Activated CD4-positive, CD25-positive, alpha-beta regulatory T cell treated with anti-CD3 and anti-CD28 coated beads, Interleukin-2, amount 50 U/mL, for 72 hours (primary cell): ENCODE measurements around the gene MAP2K7.
"Not testable (repeated sequence)": the region's sequence is repeated elsewhere in the genome, so short reads cannot be mapped to it uniquely, and the experiment has no call there.

Source experiments
- DNase-seq: peaks from one replicate; pipeline ENCODE4 v3.0.0; 2021

MAP2K7 gene

DNA sequence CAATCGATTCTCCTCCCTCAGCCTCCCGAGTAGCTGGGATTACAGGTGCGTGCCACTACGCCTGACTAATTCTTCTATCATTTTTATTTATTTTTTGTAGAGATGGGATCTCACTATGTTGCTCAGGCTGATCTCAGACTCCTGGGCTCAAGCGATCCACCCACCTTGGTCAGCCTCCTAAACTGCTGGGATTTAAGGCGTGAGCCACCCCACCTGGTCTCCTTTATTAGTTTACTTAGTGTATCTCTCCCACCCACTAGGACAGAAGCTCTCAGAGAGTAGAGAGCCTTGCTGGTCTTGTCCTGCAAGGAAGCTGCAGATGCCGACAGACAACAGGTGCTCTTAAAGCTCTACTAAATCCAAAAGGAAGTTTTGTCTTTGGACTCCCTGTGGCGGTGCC lies 17.9 kb upstream of the MAP2K7 start:
- no peak for DNase-seq

- DNase-seq = no peak
Observed at GRCh38 chr19:7887408-7888144, 16.1 kb upstream of the MAP2K7 start.

DNA sequence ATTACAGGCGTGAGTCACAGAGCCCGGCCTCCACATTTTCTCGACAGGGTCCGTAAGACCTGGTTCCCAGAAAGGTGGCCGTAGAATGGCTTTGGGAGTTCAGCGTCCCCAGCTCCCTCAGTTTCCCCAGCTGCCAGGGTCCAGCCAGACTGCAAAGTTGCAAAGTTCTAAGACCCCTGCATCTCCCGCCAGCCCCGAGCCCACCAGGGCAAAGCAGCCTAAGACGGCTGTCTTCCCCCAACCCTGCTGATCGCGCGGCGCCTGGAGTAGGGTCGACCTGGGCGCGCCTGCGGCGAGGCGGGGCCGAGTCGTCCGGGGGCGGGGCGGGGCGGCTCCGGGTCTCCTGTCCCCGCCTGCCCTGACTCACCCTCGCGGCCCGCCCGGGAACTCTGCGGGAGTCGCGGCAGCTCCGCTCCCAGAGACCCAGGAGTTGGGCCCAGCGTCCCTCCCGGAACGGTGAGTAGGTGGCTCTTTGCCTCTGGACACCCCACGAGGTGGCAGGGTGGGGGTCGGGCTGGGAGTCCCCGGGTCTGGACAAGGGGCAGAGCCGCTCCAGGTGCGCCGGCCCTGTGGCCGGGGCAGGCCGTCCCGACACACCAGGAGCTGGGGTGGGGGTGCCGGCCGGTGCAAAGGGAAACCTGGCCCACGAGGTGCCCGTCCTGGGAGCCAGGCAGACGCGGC lies 15.4 kb upstream of the MAP2K7 start, which contains the start of gene LRRC8E:
LRRC8E (plus strand) TSS at position 366 of the 681 bp plus-strand sequence. CDS start 7,094 bp downstream, outside the sequence.
- DNase-seq = no peak

DNA sequence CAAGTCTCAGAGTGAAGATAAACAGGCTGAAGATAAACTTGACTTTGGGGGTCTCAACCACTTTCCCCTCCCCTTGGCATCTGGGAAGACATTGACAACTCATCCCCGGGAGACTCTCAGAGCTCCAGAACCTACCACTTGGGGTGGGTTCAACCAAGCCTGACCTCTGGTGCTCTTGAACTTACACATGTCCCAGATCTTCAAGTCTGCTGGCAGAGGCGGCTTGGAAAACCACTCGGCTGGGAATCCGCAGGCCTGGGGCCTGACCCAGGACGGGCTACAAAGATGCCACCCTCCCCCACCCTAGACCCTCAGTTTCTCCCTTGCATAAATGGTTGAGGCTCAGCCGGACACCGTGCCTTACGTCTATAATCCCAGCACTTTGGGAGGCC lies 14.9 kb upstream of the MAP2K7 start:
- DNase-seq = no peak

DNA sequence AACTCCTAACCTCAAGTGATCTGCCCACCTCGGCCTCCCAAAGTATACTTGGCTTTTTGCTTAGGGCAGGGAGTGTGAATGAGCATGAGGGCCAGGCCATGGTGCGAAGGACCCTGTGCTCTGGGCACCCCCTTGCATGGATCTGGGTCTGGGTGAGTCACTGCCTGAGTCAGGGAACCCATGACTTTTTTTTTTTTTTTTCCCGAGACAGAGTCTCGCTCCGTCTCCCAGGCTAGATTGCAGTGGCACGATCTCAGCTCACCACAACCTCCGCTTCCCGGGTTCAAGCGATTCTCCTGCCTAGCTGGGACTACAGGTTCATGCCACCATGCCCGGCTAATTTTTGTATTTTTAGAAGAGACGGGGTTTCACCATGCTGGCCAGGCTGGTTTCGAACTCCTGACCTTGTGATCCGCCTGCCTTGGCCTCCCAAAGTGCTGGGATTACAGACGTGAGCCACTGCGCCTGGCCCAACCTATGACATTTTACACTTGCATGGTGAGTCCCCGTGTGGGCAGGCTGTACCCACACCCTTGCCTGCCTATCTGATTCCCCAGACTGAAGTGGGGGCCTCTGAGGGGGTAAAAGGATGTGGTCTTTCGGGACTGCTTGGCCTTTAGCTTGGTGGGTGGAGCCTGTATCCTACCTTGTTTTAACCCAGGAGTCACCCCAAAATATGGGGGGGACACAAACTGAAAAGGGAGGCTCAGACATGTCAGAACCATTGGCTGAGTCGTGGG lies 10.1 kb upstream of the MAP2K7 start:
- DNase-seq = not testable (repeated sequence)

DNA sequence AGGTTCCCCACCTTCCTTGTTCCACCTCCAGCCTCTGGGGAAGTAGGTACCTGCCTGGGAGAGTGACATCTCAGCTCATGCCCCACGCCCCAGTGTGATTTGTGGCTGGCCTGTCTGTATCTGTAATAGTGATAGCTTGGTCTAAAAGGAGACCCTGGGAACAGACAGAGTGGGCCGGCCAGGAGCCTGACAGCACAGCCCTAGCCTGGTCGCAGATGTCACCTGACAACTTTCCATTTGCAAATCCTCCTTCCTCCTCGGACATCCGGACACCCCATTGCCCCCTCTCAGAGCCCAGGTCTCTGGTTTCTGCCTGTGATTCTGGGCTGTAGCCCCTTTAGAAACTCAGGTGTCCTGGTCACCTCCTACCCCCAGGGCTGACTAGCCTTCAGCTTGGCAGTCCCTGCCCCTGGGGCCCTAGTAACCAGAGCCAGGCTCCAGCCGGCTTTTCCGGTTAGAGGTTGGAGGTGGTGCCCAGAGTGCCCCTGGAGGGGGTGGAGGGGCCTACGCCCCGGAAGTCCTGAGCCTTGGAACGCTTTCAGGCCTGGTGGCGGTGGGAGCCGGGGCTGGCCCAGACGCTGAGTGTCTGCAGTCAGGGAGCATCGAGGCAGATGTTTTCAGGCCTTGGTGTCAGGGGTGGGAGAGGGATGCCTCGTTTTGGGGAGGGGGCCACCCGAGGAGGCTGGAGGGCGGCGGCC lies 8.9 kb upstream of the MAP2K7 start:
- no peak for DNase-seq

GRCh38 chr19:7895565-7895964 lies 8.1 kb upstream of the MAP2K7 start:
- no peak for DNase-seq

DNA sequence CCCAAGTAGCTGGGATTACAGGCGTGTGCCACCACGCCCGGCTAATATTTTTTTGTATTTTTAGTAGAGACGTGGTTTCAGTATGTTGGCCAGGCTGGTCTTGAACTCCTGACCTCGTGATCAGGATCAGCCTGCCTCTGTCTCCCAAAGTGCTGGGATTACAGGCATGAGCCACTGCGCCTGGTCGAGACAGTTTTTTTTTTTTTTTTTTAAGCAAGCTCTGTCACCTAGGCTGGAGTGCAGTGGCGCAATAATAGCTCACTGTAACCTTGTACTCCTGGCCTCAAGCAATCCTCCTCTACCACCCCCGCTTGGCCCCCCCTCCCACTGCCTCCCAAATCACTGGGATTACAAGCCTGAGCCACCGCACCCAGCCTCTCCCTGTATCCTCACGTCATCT lies 6.4 kb upstream of the MAP2K7 start:
- DNase-seq = no peak

GRCh38 chr19:7898967-7899366 lies 4.7 kb upstream of the MAP2K7 start:
- no peak for DNase-seq

DNA sequence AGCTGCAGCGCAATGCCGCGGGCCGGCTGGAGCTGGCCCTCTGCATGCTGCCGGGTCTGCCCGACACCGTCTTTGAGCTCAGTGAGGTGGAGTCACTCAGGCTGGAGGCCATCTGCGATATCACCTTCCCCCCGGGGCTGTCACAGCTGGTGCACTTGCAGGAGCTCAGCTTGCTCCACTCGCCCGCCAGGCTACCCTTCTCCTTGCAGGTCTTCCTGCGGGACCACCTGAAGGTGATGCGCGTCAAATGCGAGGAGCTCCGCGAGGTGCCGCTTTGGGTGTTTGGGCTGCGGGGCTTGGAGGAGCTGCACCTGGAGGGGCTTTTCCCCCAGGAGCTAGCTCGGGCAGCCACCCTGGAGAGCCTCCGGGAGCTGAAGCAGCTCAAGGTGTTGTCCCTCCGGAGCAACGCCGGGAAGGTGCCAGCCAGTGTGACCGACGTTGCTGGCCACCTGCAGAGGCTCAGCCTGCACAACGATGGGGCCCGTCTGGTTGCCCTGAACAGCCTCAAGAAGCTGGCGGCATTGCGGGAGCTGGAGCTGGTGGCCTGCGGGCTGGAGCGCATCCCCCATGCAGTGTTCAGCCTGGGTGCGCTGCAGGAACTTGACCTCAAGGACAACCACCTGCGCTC lies 3.8 kb upstream of the MAP2K7 start:
- no peak for DNase-seq

DNA sequence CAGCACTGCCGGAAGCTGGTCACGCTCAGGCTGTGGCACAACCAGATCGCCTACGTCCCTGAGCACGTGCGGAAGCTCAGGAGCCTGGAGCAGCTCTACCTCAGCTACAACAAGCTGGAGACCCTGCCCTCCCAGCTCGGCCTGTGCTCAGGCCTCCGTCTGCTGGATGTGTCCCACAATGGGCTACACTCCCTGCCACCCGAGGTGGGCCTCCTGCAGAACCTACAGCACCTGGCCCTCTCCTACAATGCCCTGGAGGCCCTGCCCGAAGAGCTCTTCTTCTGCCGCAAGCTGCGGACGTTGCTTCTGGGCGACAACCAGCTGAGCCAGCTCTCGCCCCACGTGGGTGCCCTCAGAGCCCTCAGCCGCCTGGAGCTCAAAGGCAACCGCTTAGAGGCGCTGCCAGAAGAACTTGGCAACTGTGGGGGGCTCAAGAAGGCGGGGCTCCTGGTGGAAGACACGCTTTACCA lies 3.2 kb upstream of the MAP2K7 start:
- no peak for DNase-seq

DNA sequence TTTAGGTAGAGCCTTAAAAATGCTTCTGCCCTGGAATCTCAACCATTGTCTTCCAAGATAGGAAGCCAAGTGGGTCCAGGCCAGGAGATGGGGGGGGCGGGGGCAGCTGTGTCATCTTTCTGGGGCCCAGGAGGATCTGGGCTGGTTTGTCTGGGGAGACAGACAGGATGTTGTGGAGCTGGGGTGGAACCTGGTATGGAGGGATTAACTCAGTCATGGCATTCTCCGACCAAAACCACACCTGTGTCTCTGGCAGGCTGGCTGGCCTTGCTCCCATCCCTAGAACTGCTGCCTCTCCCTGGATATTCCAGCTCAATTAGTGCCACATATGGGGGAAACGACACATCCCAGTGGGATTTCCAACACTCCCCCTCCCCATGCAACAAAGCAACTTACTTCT lies 2.7 kb upstream of the MAP2K7 start:
- DNase-seq = no peak

GRCh38 chr19:7901337-7901736 lies 2.3 kb upstream of the MAP2K7 start:
- no peak for DNase-seq

- no peak for DNase-seq
Observed at GRCh38 chr19:7902796-7903243, 857 bp upstream of the MAP2K7 start.

- DNase-seq = peak; percentile 73
Observed at GRCh38 chr19:7904074-7905020, 670 bp downstream of the MAP2K7 start.

DNA sequence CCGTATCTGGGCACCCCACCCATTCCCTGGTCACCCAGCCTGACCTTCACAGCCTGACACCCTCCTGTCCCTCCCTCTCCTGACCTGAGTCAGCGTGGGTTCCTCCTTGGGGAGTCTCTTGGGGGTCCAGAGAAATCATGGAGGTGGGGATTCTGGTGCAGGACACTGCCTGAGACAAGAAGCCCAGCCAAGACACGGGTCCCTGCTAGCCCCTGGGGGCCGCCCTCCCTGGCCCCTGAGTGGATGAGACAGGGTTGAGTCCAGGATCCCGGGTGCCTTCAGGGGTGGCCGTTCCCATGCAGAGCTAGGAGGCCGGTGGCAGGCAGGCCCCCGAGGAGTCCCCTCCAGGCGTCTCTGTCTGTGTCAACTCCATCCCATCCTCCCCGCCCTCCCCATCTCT lies 1.6 kb downstream of the MAP2K7 start:
- DNase-seq = no peak

DNA sequence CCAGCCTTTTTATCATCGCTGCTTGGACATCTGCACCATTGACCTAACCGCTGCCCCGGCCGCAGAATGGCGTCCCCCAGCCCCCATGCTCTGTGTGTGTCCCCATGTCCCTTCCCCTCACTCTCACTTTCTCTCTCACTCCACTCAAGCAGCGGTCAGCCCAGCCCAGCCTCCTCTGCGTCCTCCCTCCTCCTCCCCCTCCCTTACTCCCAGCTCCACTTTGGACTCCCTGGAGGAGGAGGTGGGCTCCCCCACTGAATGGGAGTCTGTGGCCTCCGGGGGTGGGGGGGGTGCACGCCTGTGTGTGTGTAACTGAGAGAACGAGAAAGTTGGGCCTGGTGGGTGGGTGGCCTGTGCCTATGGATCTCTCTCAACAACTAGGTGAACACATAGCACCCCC lies 2.2 kb downstream of the MAP2K7 start:
- DNase-seq = no peak

- DNase-seq = no peak
Observed at GRCh38 chr19:7907122-7907521, 3.4 kb downstream of the MAP2K7 start.

DNA sequence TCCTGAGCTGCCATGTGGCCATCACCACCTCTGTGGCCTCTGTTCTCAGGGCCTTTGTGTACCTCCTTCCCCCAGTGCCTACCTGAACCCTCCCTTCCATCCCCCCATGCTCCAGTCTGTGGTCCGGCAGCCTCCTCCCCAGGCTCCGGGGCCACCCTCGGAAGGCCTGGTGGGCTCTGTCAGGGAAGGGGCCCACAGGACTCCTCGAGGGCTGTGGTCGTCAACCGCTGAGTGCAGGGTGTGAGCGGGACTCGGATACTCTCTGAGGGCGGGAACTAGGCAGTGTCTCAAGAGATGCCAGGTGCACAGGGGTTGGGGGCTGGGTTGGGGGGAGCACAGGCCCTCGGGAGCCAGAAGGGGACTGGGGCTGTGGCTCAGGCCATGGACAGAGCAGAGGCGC lies 3.9 kb downstream of the MAP2K7 start:
- DNase-seq = no peak

DNA sequence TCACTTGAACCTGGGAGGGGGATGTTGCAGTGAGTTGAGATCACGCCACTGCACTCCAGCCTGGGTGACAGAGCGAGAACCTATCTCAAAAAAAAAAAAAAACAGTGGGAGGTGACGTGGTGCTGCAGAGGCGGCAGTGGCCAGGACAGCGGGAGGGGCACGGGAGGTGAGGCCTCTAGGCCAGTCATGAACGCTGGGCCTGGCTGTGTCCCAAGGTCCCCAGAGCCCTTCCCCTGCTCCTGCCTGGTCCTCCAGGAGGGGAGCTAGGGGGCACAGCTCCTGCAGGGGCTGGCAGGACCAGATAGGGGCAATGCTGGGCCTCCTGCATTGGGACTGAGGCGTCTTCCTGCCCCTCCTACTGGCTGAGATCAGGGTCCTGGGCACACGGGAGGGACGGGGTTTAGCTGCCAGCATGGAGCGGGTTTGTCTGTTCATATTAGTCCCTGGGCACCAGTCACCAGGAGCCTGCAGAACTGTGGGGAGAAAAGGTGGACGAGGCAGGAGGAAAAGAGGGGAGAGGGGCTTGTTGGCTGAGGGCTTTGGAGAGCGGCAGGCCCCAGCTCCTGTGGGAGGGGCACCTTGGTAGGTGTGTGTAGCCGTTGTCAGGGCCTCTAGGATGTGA lies 4.5 kb downstream of the MAP2K7 start:
- DNase-seq = no peak
